Osteoblast (primary cell): ENCODE results near the gene TESMIN. TPM values are rescaled to one million over a fixed set of nuclear protein-coding genes. Genes with fewer than 3 reads are reported as not detected.

Source experiments
- DNase-seq: peaks from one replicate; pipeline ENCODE4 v3.0.0; 2011; ENCODE audit warnings: low spot score, mixed read lengths; ENCODE audit not compliant: insufficient read length; ENCODE audit errors: missing footprints
- H2AFZ ChIP-seq: 2 replicates; pipeline ENCODE4 v1.6.0; 2011; ENCODE audit warnings: mild to moderate bottlenecking, low read length
- H3K27ac ChIP-seq: 2 replicates; pipeline ENCODE4 v1.5.1; 2011; ENCODE audit warnings: mild to moderate bottlenecking, low read depth, low read length, moderate library complexity
- H3K27me3 ChIP-seq: 2 replicates; pipeline ENCODE4 v1.6.0; 2012; ENCODE audit warnings: mild to moderate bottlenecking, control low read depth, inconsistent platforms, low read length, moderate library complexity; ENCODE audit not compliant: insufficient read depth
- H3K36me3 ChIP-seq: 2 replicates; pipeline ENCODE4 v1.5.1; 2011; ENCODE audit warnings: mild to moderate bottlenecking, low read length, control low read depth, moderate library complexity; ENCODE audit not compliant: insufficient read depth
- H3K4me1 ChIP-seq: 2 replicates; pipeline ENCODE4 v1.5.1; 2011; ENCODE audit warnings: mild to moderate bottlenecking, low read length, control low read depth, moderate library complexity; ENCODE audit not compliant: insufficient read depth
- H3K4me2 ChIP-seq: 2 replicates; pipeline ENCODE4 v1.6.0; 2011; ENCODE audit warnings: mild to moderate bottlenecking, low read length; ENCODE audit not compliant: insufficient read depth
- H3K4me3 ChIP-seq: fragments of 200-600 bp; sonication (generic); 3 replicates; pipeline ENCODE4 v1.5.1; 2012; ENCODE audit warnings: mild to moderate bottlenecking, low read length, inconsistent platforms; ENCODE audit not compliant: insufficient read depth
- H3K79me2 ChIP-seq: 2 replicates; pipeline ENCODE4 v1.6.0; 2012; ENCODE audit warnings: mild to moderate bottlenecking, low read length, control low read depth, inconsistent platforms; ENCODE audit not compliant: insufficient read depth
- H3K9me3 ChIP-seq: 2 replicates; pipeline ENCODE4 v1.5.1; 2011; ENCODE audit warnings: low read depth, low read length, control low read depth
- H4K20me1 ChIP-seq: 2 replicates; pipeline ENCODE4 v1.6.0; 2012; ENCODE audit warnings: mild to moderate bottlenecking, low read length, control low read depth; ENCODE audit not compliant: insufficient read depth
- CTCF ChIP-seq: IDR thresholded peaks from 2 replicates; pipeline ENCODE4 v1.5.1; 2011; ENCODE audit warnings: mild to moderate bottlenecking, low read depth, low read length, moderate library complexity; ENCODE audit errors: extremely low read depth
- total RNA-seq: library from RNA; depleted of rRNA; stranded (reverse); fragments of >200 nt; gene quantifications from 2 replicates; pipeline ENCODE4 v1.2.3, GENCODE V29; 2012

TESMIN gene
- total RNA-seq, 1 donor: not detected

DNA sequence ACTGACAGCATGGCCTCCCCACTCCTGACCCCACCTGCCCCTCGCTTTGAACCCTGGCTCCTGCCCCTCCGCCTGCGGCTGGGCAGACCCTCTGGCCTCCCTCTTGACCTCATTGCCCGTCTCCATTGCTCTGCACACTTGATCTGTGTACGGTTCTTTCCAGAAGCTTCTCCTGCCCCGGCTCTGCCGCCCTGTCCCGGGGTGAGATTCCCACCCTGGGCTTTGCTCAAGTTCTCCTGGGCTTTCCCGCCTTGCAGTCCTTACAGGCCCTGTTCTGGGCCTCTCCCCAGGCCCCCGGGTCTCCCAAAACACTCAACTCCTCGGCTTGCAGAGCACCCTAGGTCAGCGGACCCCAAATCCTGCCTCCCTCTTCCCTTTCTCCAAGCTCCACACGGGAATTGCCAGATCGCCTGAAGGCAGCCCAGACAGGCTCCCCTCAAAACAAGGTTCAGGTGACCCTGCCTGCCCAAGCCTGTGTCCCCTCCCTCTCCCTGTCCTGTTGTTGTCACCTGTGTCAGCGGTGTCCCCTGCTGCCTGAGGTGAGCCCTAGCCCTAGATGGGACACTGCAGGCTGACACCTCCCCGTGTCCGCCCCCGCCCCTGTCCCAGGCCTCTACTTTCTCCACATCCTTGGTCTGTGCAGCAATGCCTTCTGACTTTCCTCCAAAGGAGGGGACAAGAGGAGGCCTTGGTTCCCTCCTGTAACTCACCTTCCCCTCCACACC lies 65.5 kb downstream of the TESMIN start:
- Histone ChIP-seq H3K36me3 (no peaks in the 10 kb centered on the region), H3K79me2 (no peaks in the 10 kb centered on the region), H3K4me3 (no peak overlapping the region), H3K4me1 (no peaks in the 10 kb centered on the region), H3K9me3 (no peaks in the 10 kb centered on the region), H2AFZ (no peak overlapping the region), H3K4me2 (no peak overlapping the region), H4K20me1 (peaks cover 7% of the 10 kb centered on the region), H3K27ac (no peak overlapping the region), H3K27me3 (peaks cover 71% of the 10 kb centered on the region)
- no peak for TF ChIP-seq CTCF
- peak; percentile 83 for DNase-seq

DNA sequence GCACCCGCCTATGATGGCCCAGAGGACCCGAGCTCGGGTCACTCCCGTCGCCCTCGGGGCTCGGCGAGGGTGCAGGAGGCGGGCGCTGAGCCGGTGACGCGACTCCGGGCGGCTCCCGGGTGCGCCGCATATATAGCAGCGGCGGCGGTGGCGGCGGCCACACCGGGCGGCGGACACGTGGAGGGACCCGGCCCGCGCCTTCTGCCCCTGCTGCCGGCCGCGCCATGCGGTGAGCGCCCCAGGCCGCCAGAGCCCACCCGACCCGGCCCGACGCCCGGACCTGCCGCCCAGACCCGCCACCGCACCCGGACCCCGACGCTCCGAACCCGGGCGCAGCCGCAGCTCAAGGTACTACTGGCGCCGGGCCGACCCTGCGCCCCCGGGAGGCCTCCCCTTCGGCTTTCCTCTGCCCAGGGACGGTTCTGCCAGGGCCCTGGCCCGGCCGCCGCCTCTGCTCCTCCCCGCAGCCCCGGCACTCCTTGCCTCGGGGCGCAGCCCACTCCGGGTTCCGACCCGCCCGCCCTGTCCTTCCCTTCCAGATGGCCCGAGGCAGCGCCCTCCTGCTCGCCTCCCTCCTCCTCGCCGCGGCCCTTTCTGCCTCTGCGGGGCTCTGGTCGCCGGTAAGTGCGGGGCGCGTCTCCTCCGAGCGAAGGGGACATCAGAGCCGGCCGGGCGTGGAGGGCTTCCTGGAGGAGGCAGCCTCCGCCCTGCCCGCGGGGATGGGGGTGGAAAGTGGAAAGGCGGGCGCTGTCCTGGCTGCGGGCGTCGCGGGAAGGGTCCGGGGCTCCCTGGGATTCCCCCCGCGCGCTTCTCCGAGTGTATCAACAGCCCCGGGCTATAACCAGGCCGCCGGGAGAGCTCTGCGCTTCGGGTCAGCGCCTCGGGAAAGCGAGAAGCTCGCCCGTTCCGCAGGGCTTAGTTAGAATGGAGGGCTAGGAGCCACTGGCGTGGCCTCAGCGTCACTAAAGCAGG lies 66.6 kb downstream of the TESMIN start, which contains the start of gene GAL:
GAL (plus strand) TSS at position 160 of the 972 bp plus-strand sequence; CDS start at position 540, 380 bp downstream.
- no peaks in the 10 kb centered on the region for H3K4me1 ChIP-seq
- TF ChIP-seq CTCF: no peak
- peaks cover 62% of the 10 kb centered on the region for H3K27me3 ChIP-seq
- H2AFZ ChIP-seq: no peak within 1 kb of the TSS
- H3K79me2 ChIP-seq: no peaks in the 10 kb centered on the region
- no peaks in the 10 kb centered on the region for H3K36me3 ChIP-seq
- H3K27ac ChIP-seq: no peak within 1 kb of the TSS
- peaks cover 7% of the 10 kb centered on the region for H4K20me1 ChIP-seq
- H3K4me3 ChIP-seq: no peak within 1 kb of the TSS
- peak; percentile 78 for DNase-seq
- H3K9me3 ChIP-seq: no peaks in the 10 kb centered on the region
- H3K4me2 ChIP-seq: no peak within 1 kb of the TSS

- Histone ChIP-seq H3K79me2 (no peaks in the 10 kb centered on the region), H3K4me1 (no peaks in the 10 kb centered on the region), H3K4me2 (no peak overlapping the region), H3K9me3 (no peaks in the 10 kb centered on the region), H3K27ac (no peak overlapping the region), H3K27me3 (peaks cover 60% of the 10 kb centered on the region), H3K36me3 (no peaks in the 10 kb centered on the region), H3K4me3 (no peak overlapping the region), H4K20me1 (peaks cover 7% of the 10 kb centered on the region), H2AFZ (no peak overlapping the region)
- no peak for TF ChIP-seq CTCF
- peak; percentile 83 for DNase-seq
Measured at GRCh38 chr11:68683536-68684384, 67.6 kb downstream of the TESMIN start.
